ENCODE measurements around the gene FHIP2A.

The FHIP2A gene

GRCh38 chr10:114857922-114858629, 36.5 kb downstream of the FHIP2A start:
- DNase-seq, result no peak

DNA sequence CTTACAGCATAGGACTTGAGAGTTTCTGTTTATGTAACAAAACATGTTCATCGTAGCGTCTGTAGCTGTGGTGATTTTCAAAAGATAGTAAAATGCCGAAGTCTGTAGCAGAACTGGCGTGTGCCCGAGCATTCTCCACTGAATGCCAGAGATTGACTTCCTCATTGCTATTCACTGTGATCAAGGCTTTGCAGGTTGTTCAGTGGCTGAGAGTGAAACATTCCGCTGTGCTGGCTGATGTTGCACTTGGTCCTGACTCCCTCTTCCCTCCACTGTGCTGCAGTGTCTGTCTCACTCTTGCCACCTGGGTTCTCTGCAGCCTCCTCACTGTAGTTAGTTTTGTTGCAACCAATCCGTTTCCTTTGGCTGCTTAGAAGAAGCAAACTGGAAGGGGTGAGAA, 37.6 kb downstream of the FHIP2A start:
- DNase-seq, result no peak

GRCh38 chr10:114862456-114862855, 40.9 kb downstream of the FHIP2A start:
- no peak for DNase-seq

DNA sequence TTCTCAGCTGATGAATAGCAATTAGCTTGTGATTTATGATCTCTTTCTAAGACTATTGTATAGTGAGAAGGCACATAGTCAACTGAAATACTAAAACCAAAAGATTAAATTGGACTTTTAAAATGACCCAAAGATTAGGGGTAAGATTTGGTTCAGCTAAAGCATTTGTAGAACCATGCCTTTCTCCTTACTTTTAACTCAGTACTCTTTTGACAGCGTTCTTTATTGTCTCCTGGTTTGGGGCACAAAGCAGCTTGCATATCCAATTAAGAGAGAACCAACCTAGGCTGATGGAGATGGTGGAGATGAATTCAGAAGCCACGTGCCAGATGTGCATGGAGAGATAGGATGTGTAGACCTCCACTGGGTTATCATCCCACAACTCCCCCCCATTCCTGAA, 45.8 kb downstream of the FHIP2A start:
- no peak for DNase-seq

DNA sequence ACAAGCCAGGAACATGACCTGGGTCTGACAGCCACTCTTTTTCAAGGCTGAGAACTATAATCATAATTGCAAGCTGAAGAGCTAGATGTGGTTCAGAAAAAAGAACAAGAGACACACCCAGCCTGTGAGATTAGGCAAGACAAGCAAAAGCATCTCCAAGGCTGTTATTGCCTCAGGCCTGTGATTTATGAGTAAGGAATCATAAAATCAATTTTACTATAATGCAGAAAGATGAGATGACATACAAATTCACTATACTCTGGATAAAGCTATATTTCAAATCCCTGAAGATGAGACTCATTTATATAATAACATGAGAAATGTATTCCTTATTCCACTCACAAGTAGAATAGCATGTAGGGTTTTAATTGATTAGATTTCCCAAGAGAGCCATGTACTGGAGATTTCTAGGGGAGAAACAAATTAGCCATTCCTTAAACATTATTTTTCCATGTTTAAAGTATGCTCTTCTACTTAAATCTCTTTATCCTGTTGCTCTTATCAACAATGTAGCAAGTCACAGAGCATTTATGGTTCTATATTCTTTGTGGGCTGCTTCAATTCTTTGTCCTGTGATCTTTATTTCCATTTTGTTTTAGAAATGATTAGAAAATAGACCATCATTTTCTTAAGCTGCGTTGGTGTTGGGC, 47.4 kb downstream of the FHIP2A start:
- DNase-seq, result no peak

DNA sequence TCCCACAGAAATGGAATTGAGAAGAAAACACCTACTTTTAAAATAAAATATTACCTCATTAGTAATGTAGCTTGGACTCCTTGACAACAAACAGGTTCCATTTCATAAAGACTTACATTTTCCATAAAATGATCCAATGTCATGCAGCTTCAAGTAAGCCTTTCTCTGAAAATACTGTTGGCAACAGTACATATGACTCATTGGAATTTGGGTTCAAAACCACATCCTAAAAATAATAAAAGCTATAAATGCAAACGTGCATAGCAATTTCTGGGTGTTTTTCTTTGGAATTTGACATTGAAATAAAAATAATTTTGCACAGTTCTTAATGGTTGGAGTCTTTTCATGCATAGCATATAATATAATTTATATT, 47.9 kb downstream of the FHIP2A start:
- DNase-seq, result no peak

DNA sequence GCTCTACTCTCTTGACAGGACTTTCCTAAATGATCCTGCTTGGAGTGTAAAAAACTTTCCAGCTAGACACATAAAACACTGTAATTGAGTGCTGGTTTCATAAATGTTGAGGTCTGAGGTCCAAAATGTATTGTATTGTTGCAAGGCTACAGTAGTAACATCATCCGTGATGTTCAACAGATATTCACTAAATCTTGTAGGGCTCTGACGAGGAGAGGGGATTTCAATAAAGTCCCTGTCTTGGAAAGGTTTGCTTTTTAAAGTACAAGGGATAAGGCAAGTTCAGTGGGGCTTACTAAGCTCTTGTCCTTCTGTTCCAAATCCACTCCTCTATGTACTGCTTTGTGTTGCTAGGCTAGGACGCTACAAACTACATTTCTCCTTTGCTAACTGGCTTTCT, 48.9 kb downstream of the FHIP2A start:
- DNase-seq, result no peak

GRCh38 chr10:114871379-114871778, 49.8 kb downstream of the FHIP2A start:
- no peak for DNase-seq

Data from CD4-positive, alpha-beta T cell treated with Interleukin-21 for 1 hour (primary cell).